ENCODE data around the gene GADD45G. TPM values are rescaled to one million over a fixed set of nuclear protein-coding genes. Genes with fewer than 3 reads are reported as not detected.

The GADD45G gene
- total RNA-seq, 2 donors from 2014 or later = 30.3 to 54.2 TPM

DNA sequence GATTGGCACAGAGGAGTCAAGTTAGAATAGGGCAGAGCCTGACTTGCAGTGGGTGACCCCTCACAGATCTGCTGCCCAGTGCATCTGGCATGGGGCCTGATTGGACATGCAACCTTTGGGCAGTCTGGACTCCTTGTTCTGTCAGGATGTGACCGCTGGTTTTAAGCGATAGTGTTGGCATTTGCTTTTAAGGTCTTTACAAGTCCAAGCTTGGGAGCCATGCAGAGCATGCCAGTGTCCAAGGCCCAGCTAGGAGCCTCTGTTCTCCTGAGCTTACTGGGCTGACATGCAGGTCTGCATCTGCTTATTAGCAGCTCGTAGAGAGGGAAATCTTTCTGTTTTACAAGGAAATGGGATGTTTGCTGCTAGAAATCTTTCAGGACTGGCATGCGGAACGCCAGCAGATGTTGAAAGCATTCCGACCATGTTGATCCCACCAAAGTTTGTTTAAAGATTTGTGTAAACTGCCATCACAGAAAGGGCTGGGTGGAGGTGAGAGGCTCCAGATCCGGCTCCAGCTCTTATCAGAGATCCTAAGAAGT, 27.5 kb downstream of the GADD45G start:
- DNase-seq = no peak
- ATAC-seq = peak; percentile 2
- TF ChIP-seq, protein P1, sequence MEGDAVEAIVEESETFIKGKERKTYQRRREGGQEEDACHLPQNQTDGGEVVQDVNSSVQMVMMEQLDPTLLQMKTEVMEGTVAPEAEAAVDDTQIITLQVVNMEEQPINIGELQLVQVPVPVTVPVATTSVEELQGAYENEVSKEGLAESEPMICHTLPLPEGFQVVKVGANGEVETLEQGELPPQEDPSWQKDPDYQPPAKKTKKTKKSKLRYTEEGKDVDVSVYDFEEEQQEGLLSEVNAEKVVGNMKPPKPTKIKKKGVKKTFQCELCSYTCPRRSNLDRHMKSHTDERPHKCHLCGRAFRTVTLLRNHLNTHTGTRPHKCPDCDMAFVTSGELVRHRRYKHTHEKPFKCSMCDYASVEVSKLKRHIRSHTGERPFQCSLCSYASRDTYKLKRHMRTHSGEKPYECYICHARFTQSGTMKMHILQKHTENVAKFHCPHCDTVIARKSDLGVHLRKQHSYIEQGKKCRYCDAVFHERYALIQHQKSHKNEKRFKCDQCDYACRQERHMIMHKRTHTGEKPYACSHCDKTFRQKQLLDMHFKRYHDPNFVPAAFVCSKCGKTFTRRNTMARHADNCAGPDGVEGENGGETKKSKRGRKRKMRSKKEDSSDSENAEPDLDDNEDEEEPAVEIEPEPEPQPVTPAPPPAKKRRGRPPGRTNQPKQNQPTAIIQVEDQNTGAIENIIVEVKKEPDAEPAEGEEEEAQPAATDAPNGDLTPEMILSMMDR (IDR thresholded peaks at IDR 0.05) = no peak
- TF ChIP-seq POLR2A (IDR thresholded peaks at IDR 0.05) = no peak
- Histone ChIP-seq H3K9me3 (no peaks in the 10 kb centered on the region), H3K27ac (peak overlapping the region; percentile 28 to 63 (median 48)), H3K36me3 (replicated peaks in 1 of 2; ENCODE audit: insufficient read depth in 1 of 2, low read depth in 2 of 2) (no peaks in the 10 kb centered on the region), H3K4me3 (no peak overlapping the region), H3K4me1 (peaks cover 48% of the 10 kb centered on the region), H3K27me3 (no peaks in the 10 kb centered on the region)
- 69 to 72% methylated on average over 5 to 7 of the region's 7 CpGs for WGBS, 2 donors
- intact Hi-C loops (cut with DNase I) = no loop called here

DNA sequence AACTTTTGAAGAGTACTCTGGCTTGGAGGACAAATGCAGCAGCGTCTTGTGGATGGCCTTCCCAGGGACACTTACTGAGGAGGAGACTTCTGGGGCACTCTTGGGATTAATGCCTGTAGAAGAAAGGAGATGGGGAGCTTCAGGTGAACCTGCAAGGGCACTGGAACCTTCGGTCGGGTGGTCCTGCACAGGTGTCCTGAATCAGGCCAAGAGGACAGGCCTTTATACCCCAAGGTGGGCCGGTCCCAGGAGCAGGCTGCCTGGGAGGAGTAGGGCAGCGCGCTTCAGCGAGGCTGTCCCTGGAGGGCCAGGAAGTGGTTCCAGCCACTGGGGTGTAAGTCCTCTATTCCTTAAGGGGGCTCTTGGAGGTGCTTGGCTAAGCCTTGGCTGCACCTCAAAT, 27.9 kb downstream of the GADD45G start:
- H3K4me1 ChIP-seq = peaks cover 45% of the 10 kb centered on the region
- DNase-seq (no peak), ATAC-seq (no peak)
- TF ChIP-seq POLR2A (IDR thresholded peaks at IDR 0.05) = no peak
- TF ChIP-seq, protein P1 (IDR thresholded peaks at IDR 0.05) = no peak
- H3K9me3 ChIP-seq = no peaks in the 10 kb centered on the region
- no peaks in the 10 kb centered on the region for H3K36me3 ChIP-seq (replicated peaks in 1 of 2; ENCODE audit: insufficient read depth in 1 of 2, low read depth in 2 of 2)
- H3K27me3 ChIP-seq = no peaks in the 10 kb centered on the region
- 89 to 91% methylated on average over 4 to 7 of the region's 7 CpGs for WGBS, 2 donors
- intact Hi-C loops (cut with DNase I) = no loop called here
- no peak overlapping the region for H3K4me3 ChIP-seq
- H3K27ac ChIP-seq = peak overlapping the region in 1 of 4 donors; percentile 18

DNA sequence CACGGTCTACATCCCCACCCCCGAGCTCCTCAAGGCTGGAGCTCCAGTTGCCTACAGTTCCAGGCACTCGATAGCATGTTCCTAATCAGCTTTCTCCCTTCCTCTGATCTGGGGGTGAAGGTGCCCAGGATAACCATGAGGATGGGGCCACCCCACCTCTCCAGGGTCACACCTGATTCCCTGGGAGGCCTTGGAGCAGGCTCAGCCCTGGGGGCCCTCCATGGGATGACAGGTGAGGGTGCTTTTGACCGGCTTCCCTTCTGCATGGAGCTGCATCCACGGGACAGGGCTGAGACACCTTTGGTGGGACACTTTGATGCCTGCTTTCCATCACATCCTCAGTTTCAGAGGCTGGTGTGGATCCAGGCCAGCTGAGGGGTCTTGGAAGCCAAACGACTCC, 28.6 kb downstream of the GADD45G start:
- no peaks in the 10 kb centered on the region for H3K27me3 ChIP-seq
- no peak for DNase-seq
- intact Hi-C loops (cut with DNase I) = no loop called here
- TF ChIP-seq POLR2A (IDR thresholded peaks at IDR 0.05) = no peak
- TF ChIP-seq, protein P1 (IDR thresholded peaks at IDR 0.05) = no peak
- peaks cover 45% of the 10 kb centered on the region for H3K4me1 ChIP-seq
- H3K27ac ChIP-seq = no peak overlapping the region
- no peak overlapping the region for H3K4me3 ChIP-seq
- H3K36me3 ChIP-seq (replicated peaks in 1 of 2; ENCODE audit: insufficient read depth in 1 of 2, low read depth in 2 of 2) = no peaks in the 10 kb centered on the region
- WGBS, 2 donors = 90 to 93% methylated on average over 3 to 6 of the region's 6 CpGs
- no peaks in the 10 kb centered on the region for H3K9me3 ChIP-seq
- ATAC-seq = no peak

DNA sequence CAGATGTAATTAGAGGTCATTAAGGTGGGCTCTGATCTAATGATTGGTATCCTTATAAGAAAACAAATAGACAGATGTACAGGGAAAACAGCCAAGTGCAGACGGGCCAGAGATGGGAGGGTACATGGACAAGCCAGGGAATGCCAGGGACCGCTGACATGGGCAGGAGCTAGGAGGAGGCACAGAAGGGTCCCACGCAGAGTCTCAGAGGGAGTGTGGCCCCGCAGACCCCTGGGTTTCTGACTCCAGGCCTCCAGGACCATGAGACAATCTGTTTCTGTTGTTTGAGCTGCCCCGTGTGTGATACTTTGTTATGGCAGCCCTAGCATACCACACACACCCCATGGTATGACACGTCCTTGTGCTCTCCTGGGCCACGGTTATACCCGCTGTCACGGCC, 29.1 kb downstream of the GADD45G start:
- no peak for DNase-seq
- TF ChIP-seq, protein P1 (IDR thresholded peaks at IDR 0.05) = no peak
- TF ChIP-seq POLR2A (IDR thresholded peaks at IDR 0.05) = no peak

More for the DNA sequence above, 29.1 kb downstream of the GADD45G start:
- Histone ChIP-seq H3K4me1 (peaks cover 45% of the 10 kb centered on the region), H3K27me3 (no peaks in the 10 kb centered on the region), H3K4me3 (no peak overlapping the region), H3K9me3 (no peaks in the 10 kb centered on the region), H3K36me3 (replicated peaks in 1 of 2; ENCODE audit: insufficient read depth in 1 of 2, low read depth in 2 of 2) (no peaks in the 10 kb centered on the region), H3K27ac (no peak overlapping the region)
- intact Hi-C loops (cut with DNase I) = no loop called here
- 92% methylated on average over 9 of the region's 9 CpGs for WGBS, 2 donors
- no peak for ATAC-seq

Measured in body of pancreas (tissue), 4 donors.